Activated CD8-positive, alpha-beta T cell treated with anti-CD3 and anti-CD28 coated beads for 36 hours (primary cell): Measurements from ENCODE around the gene P4HB. TPM values are rescaled to one million over a fixed set of nuclear protein-coding genes. Genes with fewer than 3 reads are reported as not detected.

Source experiments
- ATAC-seq: fragments of 200-7000 bp; cut with Tn5 transposase; one replicate; pipeline ENCODE4 v1.10.0; 2021; ENCODE audit warnings: mild to moderate bottlenecking, moderate library complexity
- CTCF ChIA-PET: fragments of 350-600 bp; sonication (Branson Sonifier 250); formaldehyde crosslinking; loops from one replicate; lab custom pipeline; 2021; ENCODE audit warnings: antibody characterized with exemption; lab: Charles Lee
- POLR2A ChIA-PET: fragments of 350-600 bp; sonication (Branson Sonifier 250); formaldehyde crosslinking; loops from one replicate; lab custom pipeline; 2021; ENCODE audit warnings: antibody characterized with exemption; lab: Charles Lee
- DNase-seq: peaks from one replicate; pipeline ENCODE4 v3.0.0-alpha.2; 2020
- H3K27ac Mint-ChIP-seq: one replicate; pipeline ENCODE4 v1.8.0; 2021; ENCODE audit warnings: mild to moderate bottlenecking, mixed read lengths
- H3K27me3 Mint-ChIP-seq: one replicate; pipeline ENCODE4 v1.8.0; 2021; ENCODE audit warnings: mixed read lengths
- H3K36me3 Mint-ChIP-seq: one replicate; pipeline ENCODE4 v1.8.0; 2021; ENCODE audit warnings: low read depth, mixed read lengths
- H3K4me1 Mint-ChIP-seq: one replicate; pipeline ENCODE4 v1.8.0; 2021; ENCODE audit warnings: low read depth, mixed read lengths
- H3K4me3 Mint-ChIP-seq: one replicate; pipeline ENCODE4 v1.8.0; 2021; ENCODE audit warnings: mild to moderate bottlenecking, moderate library complexity, mixed read lengths
- H3K9me3 Mint-ChIP-seq: one replicate; pipeline ENCODE4 v1.8.0; 2021; ENCODE audit warnings: mixed read lengths
- CTCF ChIP-seq: fragments of 200-600 bp; IDR thresholded peaks from one replicate; pipeline ENCODE4 v1.8.0; 2022; ENCODE audit warnings: antibody characterized with exemption, mild to moderate bottlenecking
- intact Hi-C: fragments of 100-400 bp; cut with micrococcal nuclease; formaldehyde crosslinking; loops from one replicate; pipeline ENCODE4 v1.10.0; 2022
- total RNA-seq, 2 experiments: library from RNA; stranded (reverse); gene quantifications; one replicate each; pipeline ENCODE4 v1.2.3, GENCODE V29; 2021

P4HB gene
- total RNA-seq, 2 experiments from 2014 or later, result 408 to 434 TPM

GRCh38 chr17:81863123-81863675 is 2.9 kb upstream of the P4HB start:
- TF ChIP-seq CTCF, result no peak
- Mint-ChIP-seq H3K27me3 (no peaks in the 10 kb centered on the region), H3K36me3 (peaks cover 57% of the 10 kb centered on the region), H3K4me1 (peaks cover 47% of the 10 kb centered on the region), H3K4me3 (peak overlapping the region; percentile 74), H3K9me3 (no peaks in the 10 kb centered on the region), H3K27ac (peak overlapping the region; percentile 85)
- CTCF ChIA-PET, result interaction anchor here (1.1 kb wide), 1 partner anchor 10 kb away, joined by 3 read pairs; no protein-coding TSS in a partner anchor
- intact Hi-C loops, result no loop called here
- ATAC-seq (no peak), DNase-seq (no peak)
- POLR2A ChIA-PET, result interaction anchor here (0.7 to 3.7 kb wide), 6 partner anchors 9 to 136 kb away, joined by 3 to 10 read pairs (median 4); no protein-coding TSS in a partner anchor

GRCh38 chr17:81860756-81861568 is 627 bp upstream of the P4HB start:
- Mint-ChIP-seq H3K4me3 (peak overlapping the region; percentile 96), H3K27me3 (no peaks in the 10 kb centered on the region), H3K27ac (peak overlapping the region; percentile 98), H3K9me3 (no peaks in the 10 kb centered on the region), H3K36me3 (peaks cover 64% of the 10 kb centered on the region), H3K4me1 (peaks cover 44% of the 10 kb centered on the region)
- peak; percentile 99 for DNase-seq
- ChIA-PET POLR2A (interaction anchor here (0.8 to 4.9 kb wide), 3 partner anchors 9 to 155 kb away, joined by 4 to 38 read pairs (median 10); partner anchors contain the start of gene ARHGDIA), CTCF (interaction anchor here (1.5 to 2.3 kb wide), 2 partner anchors 9 to 67 kb away, joined by 4 to 10 read pairs; partner anchors contain the start of gene MAFG)
- ATAC-seq, result peak; percentile 92
- intact Hi-C loops, result no loop called here
- no peak for TF ChIP-seq CTCF

- intact Hi-C loops, result no loop called here
- H3K27me3 Mint-ChIP-seq, result no peaks in the 10 kb centered on the region
- ATAC-seq, result no peak
Measured at GRCh38 chr17:81858967-81859905, 1.1 kb downstream of the P4HB start.

More at GRCh38 chr17:81858967-81859905, 1.1 kb downstream of the P4HB start:
- DNase-seq, result peak; percentile 31
- Mint-ChIP-seq H3K4me1 (peaks cover 42% of the 10 kb centered on the region), H3K36me3 (peaks cover 66% of the 10 kb centered on the region), H3K9me3 (no peaks in the 10 kb centered on the region), H3K27ac (peak overlapping the region; percentile 91), H3K4me3 (peak overlapping the region; percentile 96)
- no peak for TF ChIP-seq CTCF
- POLR2A ChIA-PET, result interaction anchor here (0.5 to 4.9 kb wide), 9 partner anchors 8 to 502 kb away, joined by 3 to 38 read pairs (median 4); partner anchors contain the start of genes ARHGDIA, ARL16, HGS and MCRIP1
- CTCF ChIA-PET, result interaction anchor here (1.0 to 1.4 kb wide), 3 partner anchors 10 to 124 kb away, joined by 4 read pairs; no protein-coding TSS in a partner anchor
